ENCODE data around the gene HCRTR1.

GRCh38 chr1:31640964-31641363 lies 23.5 kb downstream of the HCRTR1 start:
- no peak for TF ChIP-seq CTCF (IDR thresholded peaks at IDR 0.05)
- no peak for TF ChIP-seq ZFX (IDR thresholded peaks at IDR 0.05; ENCODE audit: borderline replicate concordance)
